HG02981 (cell line): Measurements from ENCODE around the gene EPYC.

Experiments
- ATAC-seq: cut with Tn5 transposase; IDR thresholded peaks from one replicate; pipeline ENCODE4 v1.9.1; 2021; ENCODE audit warnings: mild to moderate bottlenecking, moderate library complexity; ENCODE audit not compliant: unreplicated experiment

The EPYC gene

GRCh38 chr12:91004872-91005271, at the start of gene EPYC:
EPYC (minus strand) TSS chr12:91004972; CDS start chr12:91002565, 2,407 bp downstream.
- ATAC-seq, result no peak

- no peak for ATAC-seq
These were observed 49.4 kb upstream of the EPYC start for GRCh38 chr12:91053951-91054715.

GRCh38 chr12:91052026-91052425, 47.3 kb upstream of the EPYC start:
- no peak for ATAC-seq

- no peak for ATAC-seq
These were observed 39.8 kb upstream of the EPYC start for GRCh38 chr12:91044586-91044985.

- no peak for ATAC-seq
These were observed 38.6 kb upstream of the EPYC start for GRCh38 chr12:91043408-91043807.

GRCh38 chr12:91040096-91040755, 35.5 kb upstream of the EPYC start:
- ATAC-seq, result no peak

GRCh38 chr12:91037276-91037675, 32.5 kb upstream of the EPYC start:
- ATAC-seq, result no peak

- ATAC-seq, result no peak
These were observed 28.5 kb upstream of the EPYC start for GRCh38 chr12:91033251-91033650.

GRCh38 chr12:91023326-91024004, 18.7 kb upstream of the EPYC start:
- peak; percentile 75 for ATAC-seq

- no peak for ATAC-seq
These were observed 16.3 kb upstream of the EPYC start for GRCh38 chr12:91021076-91021475.

- no peak for ATAC-seq
These were observed 14.7 kb upstream of the EPYC start for GRCh38 chr12:91019455-91019854.

GRCh38 chr12:91017511-91018263, 12.9 kb upstream of the EPYC start:
- no peak for ATAC-seq

- no peak for ATAC-seq
These were observed 12.3 kb upstream of the EPYC start for GRCh38 chr12:91017043-91017442.

- peak; percentile 92 for ATAC-seq
These were observed 4.7 kb upstream of the EPYC start for GRCh38 chr12:91009319-91009950.

GRCh38 chr12:91007531-91008290, 2.9 kb upstream of the EPYC start:
- peak; percentile 71 for ATAC-seq

- no peak for ATAC-seq
These were observed 1.0 kb downstream of the EPYC start for GRCh38 chr12:91003737-91004136.

- ATAC-seq, result no peak
These were observed 3.5 kb downstream of the EPYC start for GRCh38 chr12:91001306-91001705.

GRCh38 chr12:90999966-91000365, 4.8 kb downstream of the EPYC start:
- ATAC-seq, result no peak

- no peak for ATAC-seq
These were observed 5.2 kb downstream of the EPYC start for GRCh38 chr12:90999527-90999926.

- ATAC-seq, result no peak
These were observed 9.8 kb downstream of the EPYC start for GRCh38 chr12:90995010-90995409.
